Karpas-422 (cell line): Measurements from ENCODE around the gene RIPK3. TPM values are rescaled to one million over a fixed set of nuclear protein-coding genes. Genes with fewer than 3 reads are reported as not detected.

Experiments
- DNase-seq: peaks from one replicate; pipeline ENCODE4 v3.0.0-alpha.2; 2015
- H2AFZ ChIP-seq: fragments of 200-600 bp; sonication (generic); 2 replicates; pipeline ENCODE4 v1.6.1; 2014; ENCODE audit warnings: antibody characterized with exemption, low read length, mixed read lengths
- H3K27ac ChIP-seq: fragments of 200-600 bp; sonication (generic); 2 replicates; pipeline ENCODE4 v1.5.1; 2014; ENCODE audit warnings: mild to moderate bottlenecking, low read length, moderate library complexity
- H3K27me3 ChIP-seq: fragments of 200-600 bp; sonication (generic); 2 replicates; pipeline ENCODE4 v1.6.1; 2014; ENCODE audit warnings: low read length, mixed read lengths
- H3K36me3 ChIP-seq: fragments of 200-600 bp; sonication (generic); 2 replicates; pipeline ENCODE4 v1.6.1; 2014; ENCODE audit warnings: low read length, mixed read lengths; ENCODE audit not compliant: insufficient read depth
- H3K4me1 ChIP-seq: fragments of 200-600 bp; sonication (generic); 2 replicates; pipeline ENCODE4 v1.6.1; 2014; ENCODE audit warnings: mild to moderate bottlenecking, low read length, mixed read lengths
- H3K4me2 ChIP-seq: fragments of 200-600 bp; sonication (generic); 2 replicates; pipeline ENCODE4 v1.6.1; 2014; ENCODE audit warnings: low read length, low read depth, mild to moderate bottlenecking; ENCODE audit not compliant: poor library complexity, severe bottlenecking
- H3K4me3 ChIP-seq: fragments of 200-600 bp; sonication (generic); 2 replicates; pipeline ENCODE4 v1.5.1; 2014; ENCODE audit warnings: mild to moderate bottlenecking, antibody characterized with exemption, low read length, mixed read lengths
- H3K79me2 ChIP-seq: fragments of 200-600 bp; sonication (generic); 2 replicates; pipeline ENCODE4 v1.6.1; 2014; ENCODE audit warnings: mild to moderate bottlenecking, low read length, mixed read lengths
- H3K9ac ChIP-seq: fragments of 200-600 bp; sonication (generic); 2 replicates; pipeline ENCODE4 v1.6.0; 2014; ENCODE audit warnings: low read length
- H3K9me2 ChIP-seq: fragments of 200-600 bp; sonication (generic), shearing (Covaris generic); replicated peaks from 2 replicates; pipeline ENCODE4 v1.6.0; 2014; ENCODE audit warnings: mild to moderate bottlenecking, low read length, moderate library complexity; ENCODE audit not compliant: insufficient read depth
- H3K9me3 ChIP-seq: fragments of 300-700, 200-600 bp; sonication (generic); 2 replicates; pipeline ENCODE4 v1.6.1; 2014; ENCODE audit warnings: low read length, mixed read lengths
- H4K20me1 ChIP-seq: fragments of 200-600 bp; sonication (generic); 2 replicates; pipeline ENCODE4 v1.6.1; 2014; ENCODE audit warnings: mild to moderate bottlenecking, antibody characterized with exemption, low read length, low read depth; ENCODE audit not compliant: insufficient read depth
- total RNA-seq: library from RNA; depleted of rRNA; stranded (reverse); fragments of >200 nt; shearing (Covaris generic); gene quantifications from 2 replicates; pipeline ENCODE4 v1.2.3, GENCODE V29; 2014; ENCODE audit warnings: low replicate concordance

The RIPK3 gene
- total RNA-seq, 1 experiment from 2014 or later: 2.3 TPM

- Histone ChIP-seq H3K36me3 (no peaks in the 10 kb centered on the region), H3K79me2 (no peaks in the 10 kb centered on the region), H3K4me3 (no peak overlapping the region), H4K20me1 (no peaks in the 10 kb centered on the region), H3K9me2 (no peaks in the 10 kb centered on the region), H3K27ac (no peak overlapping the region), H3K9me3 (no peaks in the 10 kb centered on the region), H3K27me3 (no peaks in the 10 kb centered on the region), H3K4me1 (no peaks in the 10 kb centered on the region), H2AFZ (no peak overlapping the region), H3K9ac (no peak overlapping the region), H3K4me2 (no peak overlapping the region)
- no peak for DNase-seq
These were observed 41.7 kb upstream of the RIPK3 start for GRCh38 chr14:24381363-24382063.

- no peaks in the 10 kb centered on the region for H3K4me1 ChIP-seq
- H3K27me3 ChIP-seq: no peaks in the 10 kb centered on the region
- H3K27ac ChIP-seq: no peak overlapping the region
- no peak overlapping the region for H2AFZ ChIP-seq
- no peaks in the 10 kb centered on the region for H3K36me3 ChIP-seq
- H4K20me1 ChIP-seq: no peaks in the 10 kb centered on the region
- no peak for DNase-seq
- no peak overlapping the region for H3K4me3 ChIP-seq
- H3K9me3 ChIP-seq: no peaks in the 10 kb centered on the region
- no peak overlapping the region for H3K9ac ChIP-seq
- H3K79me2 ChIP-seq: no peaks in the 10 kb centered on the region
- H3K4me2 ChIP-seq: no peak overlapping the region
- H3K9me2 ChIP-seq: no peaks in the 10 kb centered on the region
These were observed 40.3 kb upstream of the RIPK3 start for GRCh38 chr14:24379907-24380730.

GRCh38 chr14:24378981-24379906 lies 39.5 kb upstream of the RIPK3 start:
- Histone ChIP-seq H4K20me1 (no peaks in the 10 kb centered on the region), H3K36me3 (no peaks in the 10 kb centered on the region), H3K27ac (no peak overlapping the region), H3K4me2 (no peak overlapping the region), H2AFZ (no peak overlapping the region), H3K9me3 (no peaks in the 10 kb centered on the region), H3K4me3 (no peak overlapping the region), H3K9me2 (no peaks in the 10 kb centered on the region), H3K79me2 (no peaks in the 10 kb centered on the region), H3K9ac (no peak overlapping the region), H3K4me1 (no peaks in the 10 kb centered on the region), H3K27me3 (no peaks in the 10 kb centered on the region)
- DNase-seq: no peak

GRCh38 chr14:24378327-24378726 lies 38.5 kb upstream of the RIPK3 start:
- H3K9ac ChIP-seq: no peak overlapping the region
- H3K27me3 ChIP-seq: no peaks in the 10 kb centered on the region
- H2AFZ ChIP-seq: no peak overlapping the region
- H3K36me3 ChIP-seq: no peaks in the 10 kb centered on the region
- no peaks in the 10 kb centered on the region for H4K20me1 ChIP-seq
- no peak overlapping the region for H3K27ac ChIP-seq
- no peak overlapping the region for H3K4me2 ChIP-seq
- no peaks in the 10 kb centered on the region for H3K9me3 ChIP-seq
- no peaks in the 10 kb centered on the region for H3K79me2 ChIP-seq
- DNase-seq: no peak
- no peaks in the 10 kb centered on the region for H3K9me2 ChIP-seq
- no peak overlapping the region for H3K4me3 ChIP-seq
- H3K4me1 ChIP-seq: no peaks in the 10 kb centered on the region

GRCh38 chr14:24377657-24378056 lies 37.9 kb upstream of the RIPK3 start:
- Histone ChIP-seq H3K4me1 (no peaks in the 10 kb centered on the region), H3K27ac (no peak overlapping the region), H3K79me2 (no peaks in the 10 kb centered on the region), H3K36me3 (no peaks in the 10 kb centered on the region), H4K20me1 (no peaks in the 10 kb centered on the region), H2AFZ (no peak overlapping the region), H3K27me3 (no peaks in the 10 kb centered on the region), H3K9me2 (no peaks in the 10 kb centered on the region), H3K4me3 (no peak overlapping the region), H3K9me3 (no peaks in the 10 kb centered on the region), H3K9ac (no peak overlapping the region), H3K4me2 (no peak overlapping the region)
- no peak for DNase-seq

- no peaks in the 10 kb centered on the region for H3K9me3 ChIP-seq
- no peaks in the 10 kb centered on the region for H3K79me2 ChIP-seq
- H3K4me3 ChIP-seq: no peak overlapping the region
- H3K27me3 ChIP-seq: no peaks in the 10 kb centered on the region
- H3K9ac ChIP-seq: no peak overlapping the region
- no peak overlapping the region for H3K4me2 ChIP-seq
- H3K9me2 ChIP-seq: no peaks in the 10 kb centered on the region
- no peaks in the 10 kb centered on the region for H3K4me1 ChIP-seq
- DNase-seq: no peak
- no peaks in the 10 kb centered on the region for H3K36me3 ChIP-seq
- H2AFZ ChIP-seq: no peak overlapping the region
- H4K20me1 ChIP-seq: no peaks in the 10 kb centered on the region
- H3K27ac ChIP-seq: no peak overlapping the region
These were observed 37.3 kb upstream of the RIPK3 start for GRCh38 chr14:24377126-24377525.

- Histone ChIP-seq H3K79me2 (no peaks in the 10 kb centered on the region), H3K27me3 (no peaks in the 10 kb centered on the region), H2AFZ (no peak overlapping the region), H3K9me2 (no peaks in the 10 kb centered on the region), H3K4me1 (peaks cover 1% of the 10 kb centered on the region), H3K4me2 (no peak overlapping the region), H3K4me3 (no peak overlapping the region), H4K20me1 (no peaks in the 10 kb centered on the region), H3K9me3 (no peaks in the 10 kb centered on the region), H3K36me3 (no peaks in the 10 kb centered on the region), H3K9ac (no peak overlapping the region), H3K27ac (no peak overlapping the region)
- no peak for DNase-seq
These were observed 36.8 kb upstream of the RIPK3 start for GRCh38 chr14:24376448-24377070.
